Fibroblast of pulmonary artery (primary cell): ENCODE measurements around the gene TSPAN31.

Source experiments
- DNase-seq: peaks from one replicate; pipeline ENCODE4 v3.0.0-alpha.2; 2010; ENCODE audit warnings: low read depth
- H3K4me3 ChIP-seq: replicated peaks from 2 replicates; pipeline ENCODE4 v1.5.1; 2011; ENCODE audit warnings: low read depth, mild to moderate bottlenecking, control low read depth, low read length, moderate library complexity
- TF ChIP-seq, protein P1 (sequence below): IDR thresholded peaks from 2 replicates; pipeline ENCODE4 v1.5.1; 2011; ENCODE audit warnings: mild to moderate bottlenecking, control low read depth, low read length, inconsistent platforms; ENCODE audit errors: missing control alignments

The TSPAN31 gene

DNA sequence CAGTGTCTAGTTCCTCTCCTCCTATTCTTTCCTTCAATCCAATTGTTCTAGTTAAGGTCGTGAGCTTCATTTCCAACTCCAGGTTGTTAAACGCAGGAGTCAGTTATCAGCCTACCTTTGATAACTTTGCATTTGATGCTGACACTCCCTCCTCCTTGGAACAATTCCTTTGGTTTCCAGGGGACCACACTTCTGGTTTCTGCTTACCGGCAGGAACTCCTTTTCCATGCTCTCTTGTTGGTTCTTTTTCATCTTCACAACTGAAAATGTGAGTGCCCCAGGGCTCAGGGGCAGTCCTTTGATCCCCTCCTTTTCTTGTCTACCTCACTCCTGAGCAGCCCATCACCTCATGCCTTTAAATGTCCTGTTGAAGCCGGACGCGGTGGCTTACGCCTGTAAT lies 32.5 kb downstream of the TSPAN31 start:
- TF ChIP-seq, protein P1, sequence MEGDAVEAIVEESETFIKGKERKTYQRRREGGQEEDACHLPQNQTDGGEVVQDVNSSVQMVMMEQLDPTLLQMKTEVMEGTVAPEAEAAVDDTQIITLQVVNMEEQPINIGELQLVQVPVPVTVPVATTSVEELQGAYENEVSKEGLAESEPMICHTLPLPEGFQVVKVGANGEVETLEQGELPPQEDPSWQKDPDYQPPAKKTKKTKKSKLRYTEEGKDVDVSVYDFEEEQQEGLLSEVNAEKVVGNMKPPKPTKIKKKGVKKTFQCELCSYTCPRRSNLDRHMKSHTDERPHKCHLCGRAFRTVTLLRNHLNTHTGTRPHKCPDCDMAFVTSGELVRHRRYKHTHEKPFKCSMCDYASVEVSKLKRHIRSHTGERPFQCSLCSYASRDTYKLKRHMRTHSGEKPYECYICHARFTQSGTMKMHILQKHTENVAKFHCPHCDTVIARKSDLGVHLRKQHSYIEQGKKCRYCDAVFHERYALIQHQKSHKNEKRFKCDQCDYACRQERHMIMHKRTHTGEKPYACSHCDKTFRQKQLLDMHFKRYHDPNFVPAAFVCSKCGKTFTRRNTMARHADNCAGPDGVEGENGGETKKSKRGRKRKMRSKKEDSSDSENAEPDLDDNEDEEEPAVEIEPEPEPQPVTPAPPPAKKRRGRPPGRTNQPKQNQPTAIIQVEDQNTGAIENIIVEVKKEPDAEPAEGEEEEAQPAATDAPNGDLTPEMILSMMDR, result no peak
- DNase-seq, result no peak
- H3K4me3 ChIP-seq, result no peak overlapping the region

DNA sequence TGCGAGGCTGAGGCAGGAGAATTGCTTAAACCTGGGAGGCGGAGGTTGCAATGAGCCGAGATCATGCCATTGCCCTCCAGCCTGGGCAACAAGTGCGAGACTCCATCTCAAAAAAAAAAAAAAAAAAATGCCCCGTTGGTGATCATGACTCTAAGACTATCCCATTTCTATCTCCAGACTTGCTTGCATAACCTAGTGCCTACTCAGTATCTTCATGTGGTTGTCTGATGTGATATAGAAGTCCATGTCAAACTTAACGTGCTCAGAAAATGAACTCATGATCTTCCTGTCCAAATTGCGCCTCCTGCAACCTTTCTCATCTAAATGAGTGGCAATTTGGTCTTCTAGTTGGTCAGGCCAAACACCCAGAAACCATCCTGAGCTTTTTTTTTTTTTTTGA lies 33.1 kb downstream of the TSPAN31 start:
- no peak overlapping the region for H3K4me3 ChIP-seq
- TF ChIP-seq, protein P1, result no peak
- DNase-seq, result no peak

GRCh38 chr12:57779736-57780135 lies 34.9 kb downstream of the TSPAN31 start:
- DNase-seq, result peak; percentile 35

DNA sequence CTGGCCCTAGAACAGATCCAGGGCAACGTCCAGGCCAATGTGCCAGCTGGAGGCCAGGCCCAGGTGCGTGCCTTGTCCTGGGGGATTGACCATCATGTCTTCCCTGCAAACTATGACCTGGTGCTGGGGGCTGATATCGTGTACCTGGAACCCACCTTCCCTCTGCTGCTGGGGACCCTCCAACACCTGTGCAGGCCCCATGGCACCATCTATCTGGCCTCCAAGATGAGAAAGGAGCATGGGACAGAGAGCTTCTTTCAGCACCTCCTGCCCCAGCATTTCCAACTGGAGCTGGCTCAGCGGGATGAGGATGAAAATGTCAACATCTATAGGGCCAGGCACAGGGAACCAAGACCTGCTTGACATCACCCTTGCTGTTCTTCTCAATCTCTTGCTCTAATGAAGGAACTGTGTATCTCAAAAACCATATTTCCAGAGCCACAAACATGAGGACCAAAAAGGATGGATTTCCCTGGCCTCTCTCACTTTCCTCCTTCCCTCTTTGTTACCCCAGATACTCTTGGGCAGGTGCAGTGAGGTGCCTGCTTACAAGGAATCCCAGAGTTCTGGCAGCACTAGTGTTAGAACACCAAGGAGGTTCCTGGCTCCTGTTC lies 35.6 kb downstream of the TSPAN31 start:
- TF ChIP-seq, protein P1, result no peak
- no peak for DNase-seq
- H3K4me3 ChIP-seq, result no peak overlapping the region

More at GRCh38 chr12:57779736-57780135, 34.9 kb downstream of the TSPAN31 start:
- H3K4me3 ChIP-seq, result no peak overlapping the region
- TF ChIP-seq, protein P1, result no peak

GRCh38 chr12:57781244-57781643 lies 36.4 kb downstream of the TSPAN31 start:
- no peak for DNase-seq
- TF ChIP-seq, protein P1, result no peak
- no peak overlapping the region for H3K4me3 ChIP-seq

- TF ChIP-seq, protein P1, result no peak
- no peak overlapping the region for H3K4me3 ChIP-seq
- DNase-seq, result no peak
Observed at GRCh38 chr12:57781801-57782200, 37.0 kb downstream of the TSPAN31 start.

DNA sequence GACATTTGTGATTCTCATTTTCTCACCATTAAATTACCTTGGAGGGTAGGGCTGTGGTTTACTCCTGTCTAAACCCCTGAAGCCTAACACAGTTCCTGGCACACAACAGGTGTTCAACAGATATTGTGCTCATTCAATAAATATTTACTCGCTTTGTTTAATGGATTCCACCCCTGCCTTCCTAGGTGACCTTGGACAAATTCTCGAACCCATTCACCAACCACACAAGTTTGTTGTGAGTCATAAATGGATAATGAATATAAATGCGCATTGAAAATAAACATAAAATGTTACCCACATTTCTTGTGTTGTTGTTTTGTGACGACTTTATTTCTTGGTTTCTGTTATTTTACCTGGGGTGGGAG lies 37.4 kb downstream of the TSPAN31 start:
- H3K4me3 ChIP-seq, result peak overlapping the region; percentile 99
- TF ChIP-seq, protein P1, result no peak
- no peak for DNase-seq
